T-cell (primary cell): ENCODE measurements around the gene MFAP3. TPM values are rescaled to one million over a fixed set of nuclear protein-coding genes. Genes with fewer than 3 reads are reported as not detected.

Experiments used
- ATAC-seq, 4 experiments: fragments of 200-7000 bp in 3 of 4; fragments of 150-1000 bp in 1 of 4; cut with Tn5 transposase; replicated peaks in 1 of 4; 1 replicate in 3 of 4; 2 replicates in 1 of 4; pipeline ENCODE4 v1.10.0; 2021; ENCODE audit warnings: moderate library complexity in 3 of 4, mild to moderate bottlenecking in 2 of 4, moderate number of reproducible peaks in 1 of 4
- CTCF ChIA-PET, 2 donors: fragments of 300-600 bp; sonication (Branson Sonifier 250); formaldehyde crosslinking; loops; one replicate each; lab custom pipeline; 2022; ENCODE audit warnings: antibody characterized with exemption in 2 of 2; lab: Charles Lee
- POLR2A ChIA-PET, 2 donors: fragments of 300-600 bp; sonication (Branson Sonifier 250); formaldehyde crosslinking; loops; one replicate each; lab custom pipeline; 2022; ENCODE audit warnings: antibody characterized with exemption in 2 of 2; lab: Charles Lee
- DNase-seq, 35 experiments: peaks; one replicate each; pipeline versions ENCODE4 v3.0.0 to v3.0.0-alpha.2; 2013 to 2023
- H3K27ac ChIP-seq: one replicate; pipeline ENCODE4 v1.5.1; 2013; ENCODE audit warnings: low read length
- H3K27me3 ChIP-seq, 2 experiments: replicated peaks in 1 of 2; 1 replicate in 1 of 2; 2 replicates in 1 of 2; pipeline versions ENCODE4 v1.6.1 to v1.7.0; 2013; ENCODE audit warnings: low read length in 1 of 2, mixed read lengths in 1 of 2; ENCODE audit not compliant: control insufficient read depth in 2 of 2, insufficient read depth in 2 of 2; ENCODE audit errors: extremely low read depth in 1 of 2
- H3K36me3 ChIP-seq, 2 donors: 1 replicate in 1 of 2; 2 replicates in 1 of 2; pipeline versions ENCODE4 v1.6.1 to v1.7.0; 2013; ENCODE audit warnings: low read length in 1 of 2; ENCODE audit not compliant: control insufficient read depth in 2 of 2, insufficient read depth in 1 of 2; ENCODE audit errors: extremely low read depth in 1 of 2
- H3K4me1 ChIP-seq, 2 experiments: 1 replicate in 1 of 2; 2 replicates in 1 of 2; pipeline versions ENCODE4 v1.6.1 to v1.7.0; 2013; ENCODE audit warnings: low read length in 2 of 2, mixed read lengths in 1 of 2; ENCODE audit not compliant: insufficient read depth in 2 of 2, control insufficient read depth in 1 of 2; ENCODE audit errors: extremely low read depth in 1 of 2
- H3K4me3 ChIP-seq, 2 donors: 1 replicate in 1 of 2; 2 replicates in 1 of 2; pipeline versions ENCODE4 v1.5.1 to v1.7.0; 2013; ENCODE audit warnings: mild to moderate bottlenecking in 2 of 2, low read length in 1 of 2, moderate library complexity in 1 of 2; ENCODE audit not compliant: control insufficient read depth in 1 of 2; ENCODE audit errors: extremely low read depth in 1 of 2
- H3K9me3 ChIP-seq: 2 replicates; pipeline ENCODE4 v1.7.0; 2013
- H3K27ac Mint-ChIP-seq, 2 donors: one replicate each; pipeline ENCODE4 v1.8.0; 2020 to 2021; ENCODE audit warnings: mild to moderate bottlenecking in 2 of 2, mixed read lengths in 2 of 2
- H3K27me3 Mint-ChIP-seq, 2 donors: one replicate each; pipeline ENCODE4 v1.8.0; 2021 to 2022; ENCODE audit warnings: mixed read lengths in 2 of 2
- H3K36me3 Mint-ChIP-seq: one replicate; pipeline ENCODE4 v1.8.0; 2021; ENCODE audit warnings: mixed read lengths
- H3K4me1 Mint-ChIP-seq, 3 donors: one replicate each; pipeline ENCODE4 v1.8.0; 2020 to 2022; ENCODE audit warnings: mixed read lengths in 3 of 3, mild to moderate bottlenecking in 1 of 3
- H3K4me3 Mint-ChIP-seq, 3 donors: one replicate each; pipeline ENCODE4 v1.8.0; 2020 to 2022; ENCODE audit warnings: mild to moderate bottlenecking in 3 of 3, mixed read lengths in 3 of 3, moderate library complexity in 3 of 3
- H3K9me3 Mint-ChIP-seq, 3 donors: one replicate each; pipeline ENCODE4 v1.8.0; 2020 to 2022; ENCODE audit warnings: mixed read lengths in 3 of 3
- WGBS: methylation state at CpG from one replicate; pipeline ENCODE4 v1.1.5; 2013; ENCODE audit warnings: missing lambda C conversion rate; ENCODE audit not compliant: insufficient coverage; 5-methylcytosine and 5-hydroxymethylcytosine counted together
- total RNA-seq, 35 experiments: library from RNA in 6 of 35; stranded (reverse) in 6 of 35; fragments of 120-200 nt in 1 of 35; gene quantifications; one replicate each; pipeline versions ENCODE4 v1.2.1 to v1.2.4 and lab custom pipeline; 2013 to 2026

The MFAP3 gene
- total RNA-seq, 5 donors from 2014 or later (not counting 1 experiment from before 2014, with no cell fraction given) = 15.5 to 25.1 (median 23.6) TPM

DNA sequence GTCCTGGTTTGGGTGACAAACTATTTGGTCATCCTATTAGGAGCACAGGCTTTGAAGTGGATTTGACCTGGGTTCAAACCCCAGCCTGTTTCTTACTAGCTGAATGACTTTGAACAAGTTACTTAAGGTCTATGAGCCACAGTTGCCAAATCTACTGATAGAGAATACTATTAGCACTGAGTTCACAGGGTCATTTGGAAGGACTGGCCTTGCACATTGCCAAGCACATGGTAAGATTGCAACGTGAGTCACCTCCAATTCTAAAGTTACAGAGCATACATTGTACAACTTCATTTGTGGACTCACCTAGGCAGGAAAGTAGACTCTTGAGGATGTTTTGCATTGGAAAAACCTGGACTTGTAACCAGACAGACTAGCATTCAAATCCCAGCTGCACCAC is 38.9 kb downstream of the MFAP3 start:
- no peaks in the 10 kb centered on the region for H3K27me3 ChIP-seq
- H3K4me3 Mint-ChIP-seq = no peak overlapping the region
- CTCF ChIA-PET = interaction anchor here in 1 of 2 donors (0.6 to 1.1 kb wide), 2 partner anchors 13 to 17 kb away, joined by 3 to 5 read pairs; no protein-coding TSS in a partner anchor

DNA sequence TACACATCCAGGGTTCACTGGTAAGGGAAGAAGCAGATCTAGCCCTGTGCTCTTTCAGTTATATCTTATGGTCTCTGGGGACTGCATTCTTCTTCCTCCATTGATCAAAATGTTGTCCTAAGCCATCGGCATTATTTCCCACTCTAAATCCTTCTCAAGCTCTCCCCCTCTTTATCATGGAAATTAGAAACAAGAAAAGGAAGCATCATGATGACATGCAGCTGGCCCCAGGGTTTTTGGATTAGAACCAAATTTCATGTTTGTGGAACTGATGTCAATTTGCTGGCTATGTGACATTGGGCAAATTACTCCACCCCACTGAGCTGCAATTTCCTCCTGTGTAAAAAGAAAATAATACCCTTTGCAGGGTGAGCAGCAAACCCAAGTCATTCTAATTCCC is 39.5 kb downstream of the MFAP3 start:
- POLR2A ChIA-PET = no interaction called here

More for the DNA sequence above, 38.9 kb downstream of the MFAP3 start:
- Histone ChIP-seq H3K36me3 (no peaks in the 10 kb centered on the region), H3K4me3 (no peak overlapping the region), H3K9me3 (no peaks in the 10 kb centered on the region), H3K4me1 (peaks cover 4 to 17% of the 10 kb centered on the region in 2 experiments), H3K27ac (no peak overlapping the region)
- DNase-seq (no peak), ATAC-seq (no peak)
- H3K4me1 Mint-ChIP-seq = peaks cover 15 to 33% (median 33%) of the 10 kb centered on the region in 3 donors
- H3K36me3 Mint-ChIP-seq = no peaks in the 10 kb centered on the region
- WGBS = no CpG with 5 or more reads among the region's 1 CpG
- POLR2A ChIA-PET = no interaction called here
- H3K27ac Mint-ChIP-seq = no peak overlapping the region
- H3K9me3 Mint-ChIP-seq = no peaks in the 10 kb centered on the region
- H3K27me3 Mint-ChIP-seq = no peaks in the 10 kb centered on the region

DNA sequence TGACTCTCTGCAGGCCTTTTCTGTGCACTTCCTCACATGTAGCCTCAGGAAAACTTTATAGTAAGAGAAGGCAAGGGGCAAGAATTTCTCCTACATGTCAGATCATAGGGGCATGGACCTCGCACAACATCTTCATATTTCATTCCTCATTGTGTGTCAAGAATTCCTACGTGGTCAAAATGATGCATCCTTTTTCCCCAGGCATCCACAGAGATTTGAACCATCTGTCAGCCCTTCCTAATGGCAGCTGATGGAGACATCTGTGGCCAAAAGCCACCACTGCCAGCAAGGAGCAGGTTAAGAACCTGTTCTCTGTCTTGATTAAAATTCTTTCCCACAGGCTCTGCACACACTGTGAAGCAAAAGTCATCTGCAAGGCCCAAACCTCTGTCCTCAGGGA is 42.5 kb downstream of the MFAP3 start:
- Mint-ChIP-seq H3K27me3 (no peaks in the 10 kb centered on the region), H3K27ac (no peak overlapping the region), H3K9me3 (no peaks in the 10 kb centered on the region), H3K4me3 (no peak overlapping the region), H3K4me1 (peaks cover 6 to 19% (median 12%) of the 10 kb centered on the region in 3 donors), H3K36me3 (no peaks in the 10 kb centered on the region)
- H3K36me3 ChIP-seq = no peaks in the 10 kb centered on the region
- no peak for DNase-seq
- H3K27ac ChIP-seq = no peak overlapping the region
- POLR2A ChIA-PET = no interaction called here
- ATAC-seq = no peak
- 88% methylated on average over 2 of the region's 2 CpGs for WGBS
- H3K4me3 ChIP-seq = no peak overlapping the region
- no peaks in the 10 kb centered on the region for H3K4me1 ChIP-seq
- CTCF ChIA-PET = no interaction called here
- H3K27me3 ChIP-seq = no peaks in the 10 kb centered on the region
- H3K9me3 ChIP-seq = no peaks in the 10 kb centered on the region

More for the DNA sequence above, 39.5 kb downstream of the MFAP3 start:
- Histone ChIP-seq H3K27me3 (no peaks in the 10 kb centered on the region), H3K4me1 (peaks cover 4 to 17% of the 10 kb centered on the region in 2 experiments), H3K9me3 (no peaks in the 10 kb centered on the region), H3K4me3 (no peak overlapping the region), H3K27ac (no peak overlapping the region), H3K36me3 (no peaks in the 10 kb centered on the region)
- Mint-ChIP-seq H3K4me3 (no peak overlapping the region), H3K27ac (no peak overlapping the region), H3K27me3 (no peaks in the 10 kb centered on the region), H3K4me1 (peaks cover 12 to 29% (median 27%) of the 10 kb centered on the region in 3 donors), H3K36me3 (no peaks in the 10 kb centered on the region), H3K9me3 (no peaks in the 10 kb centered on the region)
- ATAC-seq (no peak), DNase-seq (no peak)
- CTCF ChIA-PET = no interaction called here
- WGBS = no CpG with 5 or more reads among the region's 1 CpG

DNA sequence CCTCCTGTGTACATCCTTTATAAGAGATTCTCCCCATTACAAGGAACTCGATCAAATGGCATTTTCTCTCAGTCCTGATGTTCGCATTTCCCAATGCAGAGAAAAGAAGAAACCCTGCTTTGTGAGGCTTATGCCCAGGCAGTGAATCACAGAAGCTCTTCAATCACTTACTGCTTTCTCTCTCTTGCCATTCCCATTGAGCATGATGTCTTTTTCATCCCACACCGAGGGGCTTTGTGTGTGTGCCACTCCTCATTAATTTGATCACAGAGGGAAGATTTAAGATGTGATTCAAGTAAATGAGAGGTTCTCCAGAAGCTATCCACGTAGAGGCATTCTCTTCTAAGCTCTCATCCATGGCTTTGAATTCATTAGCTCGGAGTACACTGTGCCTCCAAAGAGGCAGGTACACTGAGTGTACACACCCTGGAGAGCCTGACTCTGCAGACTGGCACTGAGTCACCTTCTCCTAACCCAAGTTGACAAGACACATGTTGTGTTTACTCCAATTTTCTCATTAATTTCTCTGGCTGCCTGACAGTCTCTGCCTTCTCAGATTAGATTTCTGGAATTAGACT is 45.4 kb downstream of the MFAP3 start:
- H3K27ac Mint-ChIP-seq = no peak overlapping the region

DNA sequence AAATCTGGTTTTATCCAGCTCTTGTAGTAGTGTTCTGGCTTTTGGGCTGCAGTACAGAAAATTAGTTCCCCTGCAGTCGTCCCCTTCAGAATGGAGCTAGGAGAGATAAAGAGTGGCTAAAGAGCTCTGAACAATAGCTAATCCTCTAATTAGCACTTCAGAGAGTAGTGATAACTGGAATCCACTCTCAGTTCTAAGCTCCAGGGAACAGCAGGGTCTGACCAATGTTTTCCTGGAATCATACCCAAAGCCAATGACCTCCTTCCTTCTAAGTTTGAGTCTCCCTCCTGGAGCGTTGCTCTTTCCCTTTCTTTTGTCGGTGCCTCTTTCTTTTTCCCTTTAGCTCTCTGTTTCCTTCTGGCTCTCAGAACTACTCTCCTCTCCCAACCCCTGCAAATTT is 47.4 kb downstream of the MFAP3 start:
- Mint-ChIP-seq H3K27ac (no peak overlapping the region), H3K9me3 (no peaks in the 10 kb centered on the region), H3K4me3 (no peak overlapping the region), H3K27me3 (peaks cover 0 to 19% of the 10 kb centered on the region in 2 donors), H3K36me3 (no peaks in the 10 kb centered on the region), H3K4me1 (peaks cover 5 to 11% (median 7%) of the 10 kb centered on the region in 3 donors)
- Histone ChIP-seq H3K27ac (no peak overlapping the region), H3K4me1 (no peaks in the 10 kb centered on the region), H3K4me3 (no peak overlapping the region), H3K27me3 (peaks cover 0 to 7% of the 10 kb centered on the region in 2 experiments), H3K9me3 (no peaks in the 10 kb centered on the region), H3K36me3 (no peaks in the 10 kb centered on the region)
- DNase-seq = no peak
- 100% methylated on average over 1 of the region's 3 CpGs for WGBS
- ChIA-PET POLR2A (interaction anchor here in 1 of 2 donors (1.1 kb wide), 1 partner anchor 9 kb away, joined by 4 read pairs; no protein-coding TSS in a partner anchor), CTCF (interaction anchor here in 1 of 2 donors (2.1 kb wide), 1 partner anchor 11 kb away, joined by 8 read pairs; no protein-coding TSS in a partner anchor)
- no peak for ATAC-seq

More for the DNA sequence above, 45.4 kb downstream of the MFAP3 start:
- Histone ChIP-seq H3K4me3 (no peak overlapping the region), H3K36me3 (no peaks in the 10 kb centered on the region), H3K27ac (no peak overlapping the region), H3K4me1 (no peaks in the 10 kb centered on the region), H3K27me3 (peaks cover 0 to 4% of the 10 kb centered on the region in 2 experiments), H3K9me3 (no peaks in the 10 kb centered on the region)
- H3K36me3 Mint-ChIP-seq = no peaks in the 10 kb centered on the region
- DNase-seq (no peak), ATAC-seq (no peak)
- ChIA-PET POLR2A (no interaction called here), CTCF (no interaction called here)
- H3K9me3 Mint-ChIP-seq = no peaks in the 10 kb centered on the region
- H3K4me1 Mint-ChIP-seq = peaks cover 5 to 11% (median 7%) of the 10 kb centered on the region in 3 donors
- peaks cover 0 to 10% of the 10 kb centered on the region in 2 donors for H3K27me3 Mint-ChIP-seq
- 71% methylated on average over 3 of the region's 5 CpGs for WGBS
- no peak overlapping the region for H3K4me3 Mint-ChIP-seq

DNA sequence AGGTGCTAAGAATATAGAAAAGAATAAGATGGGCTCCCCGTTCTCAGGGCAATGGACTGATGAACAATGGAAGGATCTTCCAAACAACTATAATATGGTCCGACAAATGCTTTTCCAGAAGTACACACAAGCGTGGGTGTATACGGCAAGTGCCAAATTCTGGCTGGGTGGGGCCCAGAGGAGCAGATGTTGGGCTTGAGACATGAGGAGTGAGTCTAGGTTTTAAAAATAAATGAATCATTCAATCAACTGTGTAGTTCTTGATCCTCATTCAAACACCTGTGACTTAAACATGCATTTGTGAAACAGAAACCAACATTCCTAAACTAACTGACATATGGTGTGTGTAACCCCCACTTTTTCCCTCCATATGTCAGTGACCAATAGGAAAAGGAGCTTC is 47.9 kb downstream of the MFAP3 start:
- H3K9me3 Mint-ChIP-seq = no peaks in the 10 kb centered on the region
- no peak for ATAC-seq
- CTCF ChIA-PET = interaction anchor here in 1 of 2 donors (2.1 kb wide), 1 partner anchor 11 kb away, joined by 8 read pairs; no protein-coding TSS in a partner anchor

More for the DNA sequence above, 47.9 kb downstream of the MFAP3 start:
- no peak for DNase-seq
- Mint-ChIP-seq H3K4me3 (no peak overlapping the region), H3K36me3 (no peaks in the 10 kb centered on the region), H3K27me3 (peaks cover 2 to 19% of the 10 kb centered on the region in 2 donors), H3K27ac (no peak overlapping the region), H3K4me1 (peaks cover 5 to 11% (median 7%) of the 10 kb centered on the region in 3 donors)
- Histone ChIP-seq H3K4me3 (no peak overlapping the region), H3K9me3 (no peaks in the 10 kb centered on the region), H3K36me3 (no peaks in the 10 kb centered on the region), H3K27me3 (peaks cover 0 to 7% of the 10 kb centered on the region in 2 experiments), H3K27ac (no peak overlapping the region), H3K4me1 (no peaks in the 10 kb centered on the region)
- WGBS = no CpG with 5 or more reads among the region's 4 CpGs
- POLR2A ChIA-PET = interaction anchor here in 1 of 2 donors (1.1 kb wide), 1 partner anchor 10 kb away, joined by 4 read pairs; no protein-coding TSS in a partner anchor
